ENCODE results near the gene NUP205.
A peak's percentile ranks its signal among the peaks of the same experiment; 100 is the strongest.

The NUP205 gene

DNA sequence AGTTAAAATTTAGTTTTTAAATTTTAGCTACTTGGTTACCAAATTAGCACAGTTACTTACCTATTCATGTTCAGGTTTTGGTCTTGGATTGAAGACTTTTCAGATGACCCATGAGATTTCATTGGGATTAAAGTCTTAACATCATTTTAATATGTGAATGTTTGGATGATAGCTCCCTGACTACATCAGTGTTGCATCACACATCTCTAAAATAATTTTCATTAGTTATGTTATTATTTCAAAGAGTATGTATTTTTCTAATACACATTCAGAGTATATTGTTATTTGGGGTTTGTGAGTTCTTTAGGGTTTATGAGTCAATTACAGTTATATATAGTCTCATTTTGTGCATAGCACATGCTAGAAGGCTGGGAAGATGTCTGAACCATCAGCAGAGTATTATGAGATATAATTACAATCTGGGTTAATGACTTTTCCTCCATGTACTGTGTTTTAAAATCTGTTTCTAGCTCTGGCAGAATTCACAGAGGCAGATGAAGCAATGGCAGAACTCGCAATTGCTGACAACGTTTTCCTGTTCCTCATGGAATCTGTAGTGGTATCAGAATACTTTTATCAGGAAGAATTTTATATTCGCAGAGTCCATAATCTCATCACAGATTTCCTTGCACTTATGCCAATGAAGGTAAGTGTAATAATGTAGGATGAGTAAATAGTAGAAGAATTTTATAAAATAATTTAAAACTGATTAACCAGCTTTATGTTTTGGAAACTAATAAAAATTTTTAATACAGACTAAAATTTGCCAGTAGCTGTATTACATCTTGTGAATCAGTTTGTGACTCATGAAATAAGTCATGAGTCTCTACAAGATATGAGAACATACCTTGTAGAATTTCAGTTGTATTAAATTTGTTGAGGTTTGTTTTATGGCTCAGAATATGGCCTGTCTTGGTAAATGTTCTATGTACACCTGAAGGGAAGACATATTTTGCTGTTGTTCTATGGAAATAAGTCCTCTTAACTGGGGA lies 26.9 kb downstream of the NUP205 start:
- no peaks in the 10 kb centered on the region for H3K27me3 ChIP-seq (ENCODE audit: insufficient read depth, poor library complexity, severe bottlenecking)
- peaks cover 95% of the 10 kb centered on the region for H3K36me3 ChIP-seq (ENCODE audit: low read depth)
- H3K4me3 ChIP-seq (ENCODE audit: severe bottlenecking): no peak overlapping the region
- DNase-seq (ENCODE audit: low spot score): no peak
- H3K27ac ChIP-seq (ENCODE audit: poor library complexity, severe bottlenecking): peak overlapping the region; percentile 20
- TF ChIP-seq, protein P1, sequence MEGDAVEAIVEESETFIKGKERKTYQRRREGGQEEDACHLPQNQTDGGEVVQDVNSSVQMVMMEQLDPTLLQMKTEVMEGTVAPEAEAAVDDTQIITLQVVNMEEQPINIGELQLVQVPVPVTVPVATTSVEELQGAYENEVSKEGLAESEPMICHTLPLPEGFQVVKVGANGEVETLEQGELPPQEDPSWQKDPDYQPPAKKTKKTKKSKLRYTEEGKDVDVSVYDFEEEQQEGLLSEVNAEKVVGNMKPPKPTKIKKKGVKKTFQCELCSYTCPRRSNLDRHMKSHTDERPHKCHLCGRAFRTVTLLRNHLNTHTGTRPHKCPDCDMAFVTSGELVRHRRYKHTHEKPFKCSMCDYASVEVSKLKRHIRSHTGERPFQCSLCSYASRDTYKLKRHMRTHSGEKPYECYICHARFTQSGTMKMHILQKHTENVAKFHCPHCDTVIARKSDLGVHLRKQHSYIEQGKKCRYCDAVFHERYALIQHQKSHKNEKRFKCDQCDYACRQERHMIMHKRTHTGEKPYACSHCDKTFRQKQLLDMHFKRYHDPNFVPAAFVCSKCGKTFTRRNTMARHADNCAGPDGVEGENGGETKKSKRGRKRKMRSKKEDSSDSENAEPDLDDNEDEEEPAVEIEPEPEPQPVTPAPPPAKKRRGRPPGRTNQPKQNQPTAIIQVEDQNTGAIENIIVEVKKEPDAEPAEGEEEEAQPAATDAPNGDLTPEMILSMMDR (IDR thresholded peaks at IDR 0.05; ENCODE audit: poor library complexity, severe bottlenecking): no peak
- no peaks in the 10 kb centered on the region for H3K4me1 ChIP-seq (ENCODE audit: insufficient read depth, poor library complexity, severe bottlenecking)
- peak; percentile 51; the same call in 1 of the 3 replicates for ATAC-seq (ENCODE audit: low read depth)
- H3K9me3 ChIP-seq (ENCODE audit: severe bottlenecking): no peaks in the 10 kb centered on the region

GRCh38 chr7:135597181-135597925 lies 39.6 kb downstream of the NUP205 start:
- Histone ChIP-seq H3K4me3 (ENCODE audit: severe bottlenecking) (no peak overlapping the region), H3K9me3 (ENCODE audit: severe bottlenecking) (no peaks in the 10 kb centered on the region), H3K27me3 (ENCODE audit: insufficient read depth, poor library complexity, severe bottlenecking) (no peaks in the 10 kb centered on the region), H3K4me1 (ENCODE audit: insufficient read depth, poor library complexity, severe bottlenecking) (no peaks in the 10 kb centered on the region), H3K27ac (ENCODE audit: poor library complexity, severe bottlenecking) (no peak overlapping the region), H3K36me3 (ENCODE audit: low read depth) (peaks cover 96% of the 10 kb centered on the region)
- TF ChIP-seq, protein P1 (IDR thresholded peaks at IDR 0.05; ENCODE audit: poor library complexity, severe bottlenecking): no peak
- ATAC-seq (ENCODE audit: low read depth): no peak
- DNase-seq (ENCODE audit: low spot score): no peak

GRCh38 chr7:135597926-135598305 lies 40.2 kb downstream of the NUP205 start:
- H3K36me3 ChIP-seq (ENCODE audit: low read depth): peaks cover 95% of the 10 kb centered on the region
- ATAC-seq (ENCODE audit: low read depth): no peak
- H3K4me1 ChIP-seq (ENCODE audit: insufficient read depth, poor library complexity, severe bottlenecking): no peaks in the 10 kb centered on the region
- no peak for DNase-seq (ENCODE audit: low spot score)
- H3K27me3 ChIP-seq (ENCODE audit: insufficient read depth, poor library complexity, severe bottlenecking): no peaks in the 10 kb centered on the region
- H3K9me3 ChIP-seq (ENCODE audit: severe bottlenecking): no peaks in the 10 kb centered on the region
- no peak overlapping the region for H3K27ac ChIP-seq (ENCODE audit: poor library complexity, severe bottlenecking)
- no peak overlapping the region for H3K4me3 ChIP-seq (ENCODE audit: severe bottlenecking)
- TF ChIP-seq, protein P1 (IDR thresholded peaks at IDR 0.05; ENCODE audit: poor library complexity, severe bottlenecking): no peak

DNA sequence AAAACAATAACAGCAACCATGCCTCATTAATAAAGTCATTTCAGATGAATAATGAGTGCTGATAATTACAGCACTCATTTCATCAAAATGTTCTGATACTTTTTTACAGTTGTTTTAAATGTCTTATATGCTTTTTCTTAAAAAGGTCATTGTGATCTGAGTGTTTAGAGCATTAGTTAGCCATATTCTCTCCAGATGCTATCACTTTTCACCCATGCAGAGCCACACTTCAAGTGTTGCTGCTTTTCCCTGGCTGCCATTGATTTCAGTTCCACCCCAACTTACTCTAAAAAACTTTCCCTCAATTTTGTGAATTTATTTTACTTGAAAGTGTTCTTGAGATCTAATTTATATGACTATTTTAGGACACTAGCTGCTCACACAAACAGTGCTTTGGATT lies 41.8 kb downstream of the NUP205 start:
- TF ChIP-seq, protein P1 (IDR thresholded peaks at IDR 0.05; ENCODE audit: poor library complexity, severe bottlenecking): no peak
- no peak for ATAC-seq (ENCODE audit: low read depth)
- no peak overlapping the region for H3K4me3 ChIP-seq (ENCODE audit: severe bottlenecking)
- H3K27me3 ChIP-seq (ENCODE audit: insufficient read depth, poor library complexity, severe bottlenecking): no peaks in the 10 kb centered on the region
- H3K36me3 ChIP-seq (ENCODE audit: low read depth): peaks cover 91% of the 10 kb centered on the region
- DNase-seq (ENCODE audit: low spot score): no peak
- no peak overlapping the region for H3K27ac ChIP-seq (ENCODE audit: poor library complexity, severe bottlenecking)
- H3K9me3 ChIP-seq (ENCODE audit: severe bottlenecking): no peaks in the 10 kb centered on the region
- no peaks in the 10 kb centered on the region for H3K4me1 ChIP-seq (ENCODE audit: insufficient read depth, poor library complexity, severe bottlenecking)
